ENCODE measurements around the gene SNX10. TPM values are rescaled to one million over a fixed set of nuclear protein-coding genes. Genes with fewer than 3 reads are reported as not detected.

Gene SNX10
- polyA plus RNA-seq, 1 donor (not counting 4 experiments of a cell fraction or from before 2014, with no cell fraction given): 7.0 TPM

GRCh38 chr7:26385240-26385639 lies 93.6 kb downstream of the SNX10 start:
- no peaks in the 10 kb centered on the region for H3K4me1 ChIP-seq (ENCODE audit: control insufficient read depth, extremely low read depth, insufficient read depth, low read length)
- dilution Hi-C loops (cut with MboI; ENCODE audit: extremely low pct_ligation_motif_present, low sequenced_read_pairs): no loop called here
- no peak overlapping the region for H2AFZ ChIP-seq (ENCODE audit: control insufficient read depth, low read length)
- no peak overlapping the region for H3K4me2 ChIP-seq (ENCODE audit: control insufficient read depth, extremely low read depth, insufficient read depth, low read depth, low read length)
- H3K27me3 ChIP-seq (ENCODE audit: control insufficient read depth, extremely low read depth, insufficient read depth, low read length): peaks cover 21% of the 10 kb centered on the region
- H3K4me3 ChIP-seq (ENCODE audit: control insufficient read depth in 2 of 3, extremely low read depth in 1 of 3, insufficient read depth in 2 of 3, low read depth in 1 of 3, low read length in 3 of 3): no peak overlapping the region
- H3K79me2 ChIP-seq (ENCODE audit: control insufficient read depth, insufficient read depth, low read length): no peaks in the 10 kb centered on the region
- FAIRE-seq (no peak), DNase-seq (ENCODE audit: low read depth, low spot score) (no peak)
- no peaks in the 10 kb centered on the region for H3K36me3 ChIP-seq (ENCODE audit: control insufficient read depth in 2 of 2, extremely low read depth in 1 of 2, insufficient read depth in 2 of 2, low read length in 2 of 2)
- H4K20me1 ChIP-seq (ENCODE audit: control insufficient read depth, extremely low read depth, insufficient read depth, low read length): no peaks in the 10 kb centered on the region
- H3K9me3 ChIP-seq (ENCODE audit: control insufficient read depth, low read depth, low read length): no peaks in the 10 kb centered on the region
- no peaks in the 10 kb centered on the region for H3K9me1 ChIP-seq (ENCODE audit: control insufficient read depth, extremely low read depth, insufficient read depth, low read length)
- TF ChIP-seq EZH2 (IDR thresholded peaks at IDR 0.05; ENCODE audit: low read length): no peak
- TF ChIP-seq CTCF (optimal IDR thresholded peaks at IDR 0.05 in 1 of 3, IDR thresholded peaks at IDR 0.05 in 1 of 3, conservative IDR thresholded peaks at IDR 0.05 in 1 of 3; ENCODE audit: extremely low read depth in 1 of 3, insufficient read depth in 2 of 3, low read length in 3 of 3): no peak
- no peak overlapping the region for H3K9ac ChIP-seq (ENCODE audit: control insufficient read depth, extremely low read depth, insufficient read depth, low read length)
- H3K27ac ChIP-seq (ENCODE audit: control insufficient read depth, insufficient read depth, low read length): no peak overlapping the region

DNA sequence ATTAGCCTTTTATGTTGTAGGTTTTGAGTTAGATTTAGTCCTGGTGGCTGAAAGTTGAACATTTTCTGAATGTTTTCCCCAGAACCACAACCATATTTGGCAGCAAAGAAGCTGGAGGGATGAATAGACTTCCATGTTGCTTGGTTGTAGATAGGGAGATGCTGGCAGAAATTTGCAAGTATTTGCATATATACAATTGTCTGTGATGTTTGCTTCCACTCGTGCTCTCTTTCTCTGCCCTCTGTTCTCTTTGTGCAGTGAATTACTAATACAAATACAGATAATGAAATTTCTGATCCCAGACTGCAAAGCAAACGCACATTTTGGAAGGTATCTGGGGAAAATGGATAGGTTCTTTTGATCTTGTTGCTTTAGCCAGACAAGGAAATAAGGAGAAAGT lies 96.1 kb downstream of the SNX10 start:
- Histone ChIP-seq H3K4me2 (ENCODE audit: control insufficient read depth, extremely low read depth, insufficient read depth, low read depth, low read length) (no peak overlapping the region), H3K4me1 (ENCODE audit: control insufficient read depth, extremely low read depth, insufficient read depth, low read length) (no peaks in the 10 kb centered on the region), H4K20me1 (ENCODE audit: control insufficient read depth, extremely low read depth, insufficient read depth, low read length) (no peaks in the 10 kb centered on the region), H3K36me3 (ENCODE audit: control insufficient read depth in 2 of 2, extremely low read depth in 1 of 2, insufficient read depth in 2 of 2, low read length in 2 of 2) (no peaks in the 10 kb centered on the region), H3K4me3 (ENCODE audit: control insufficient read depth in 2 of 3, extremely low read depth in 1 of 3, insufficient read depth in 2 of 3, low read depth in 1 of 3, low read length in 3 of 3) (no peak overlapping the region), H3K27me3 (ENCODE audit: control insufficient read depth, extremely low read depth, insufficient read depth, low read length) (peaks cover 35% of the 10 kb centered on the region), H3K79me2 (ENCODE audit: control insufficient read depth, insufficient read depth, low read length) (no peaks in the 10 kb centered on the region), H3K9me3 (ENCODE audit: control insufficient read depth, low read depth, low read length) (no peaks in the 10 kb centered on the region), H3K27ac (ENCODE audit: control insufficient read depth, insufficient read depth, low read length) (no peak overlapping the region), H2AFZ (ENCODE audit: control insufficient read depth, low read length) (no peak overlapping the region), H3K9ac (ENCODE audit: control insufficient read depth, extremely low read depth, insufficient read depth, low read length) (no peak overlapping the region), H3K9me1 (ENCODE audit: control insufficient read depth, extremely low read depth, insufficient read depth, low read length) (no peaks in the 10 kb centered on the region)
- no peak for FAIRE-seq
- no peak for DNase-seq (ENCODE audit: low read depth, low spot score)
- TF ChIP-seq CTCF (optimal IDR thresholded peaks at IDR 0.05 in 1 of 3, IDR thresholded peaks at IDR 0.05 in 1 of 3, conservative IDR thresholded peaks at IDR 0.05 in 1 of 3; ENCODE audit: extremely low read depth in 1 of 3, insufficient read depth in 2 of 3, low read length in 3 of 3): no peak
- dilution Hi-C loops (cut with MboI; ENCODE audit: extremely low pct_ligation_motif_present, low sequenced_read_pairs): no loop called here

All from keratinocyte (primary cell).